ENCODE results near the gene ACTL9. TPM values are rescaled to one million over a fixed set of nuclear protein-coding genes. Genes with fewer than 3 reads are reported as not detected.

The ACTL9 gene
- total and polyA plus RNA-seq, 5 donors from 2014 or later = not detected

DNA sequence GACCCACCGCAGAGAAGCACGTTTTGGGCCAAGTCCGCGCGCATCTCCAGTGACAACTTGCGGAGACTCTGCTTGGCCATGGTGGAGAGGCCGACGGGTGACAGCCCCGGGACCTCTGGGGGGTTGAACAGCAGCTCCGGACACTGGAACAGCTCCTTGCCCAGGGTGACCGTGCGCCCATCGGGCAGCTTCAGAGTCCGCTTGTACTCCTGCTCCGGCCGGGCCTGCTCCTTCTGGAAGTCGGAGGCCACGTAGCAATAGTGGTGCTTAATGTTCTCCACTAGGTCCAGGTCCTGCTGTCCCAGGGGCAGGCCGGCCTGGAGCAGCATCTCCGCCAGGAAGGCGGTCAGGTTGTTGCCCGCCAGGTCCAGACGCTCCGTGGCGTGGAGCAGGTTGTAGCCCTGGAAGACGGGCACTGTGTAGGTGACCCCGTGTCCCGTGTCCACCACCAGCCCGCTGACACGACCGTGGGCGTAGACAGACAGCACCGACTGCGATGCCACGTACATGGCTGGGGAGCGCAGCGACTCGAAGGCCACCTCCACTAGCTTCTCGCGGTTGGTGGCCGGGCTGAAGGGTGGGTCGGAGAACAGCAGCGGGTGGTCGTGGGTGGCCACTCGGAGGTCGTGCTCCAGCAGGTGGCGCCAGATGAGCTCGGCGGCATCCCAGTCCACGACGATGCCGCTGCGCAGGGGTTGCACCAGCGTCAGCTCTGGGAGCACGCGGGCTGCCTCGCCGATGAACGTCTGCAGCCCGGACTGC is 743 bp downstream of the ACTL9 start:
- Histone ChIP-seq H3K4me3 (ENCODE audit: low read depth, low read length) (no peak overlapping the region), H3K4me1 (ENCODE audit: control insufficient read depth, insufficient read depth, low read length, poor library complexity, severe bottlenecking) (peaks cover 13% of the 10 kb centered on the region), H3K9me3 (ENCODE audit: control insufficient read depth in 2 of 2, low read length in 2 of 2) (no peaks in the 10 kb centered on the region), H3K27me3 (ENCODE audit: control insufficient read depth, insufficient read depth, low read length) (no peaks in the 10 kb centered on the region), H3K36me3 (ENCODE audit: control insufficient read depth, insufficient read depth, low read length) (no peaks in the 10 kb centered on the region), H3K27ac (ENCODE audit: insufficient read depth, low read length, poor library complexity, severe bottlenecking) (no peak overlapping the region)
- no peak for ATAC-seq (ENCODE audit: low read depth in 2 of 2)
- no peaks in the 10 kb centered on the region for H3K9me3 Mint-ChIP-seq
- H3K36me3 Mint-ChIP-seq = no peaks in the 10 kb centered on the region
- DNase-seq = peak in 1 of 3 donors; percentile 12
- H3K4me3 Mint-ChIP-seq = no peak overlapping the region
- H3K4me1 Mint-ChIP-seq = peaks cover 0 to 16% (median 6%) of the 10 kb centered on the region in 4 donors
- peaks cover 21% of the 10 kb centered on the region for H3K27me3 Mint-ChIP-seq
- H3K27ac Mint-ChIP-seq = no peak overlapping the region

- ATAC-seq (ENCODE audit: low read depth in 2 of 2) (no peak), DNase-seq (no peak)
- Mint-ChIP-seq H3K36me3 (no peaks in the 10 kb centered on the region), H3K27ac (peak overlapping the region in 1 of 3 donors; percentile 35), H3K4me1 (peaks cover 0 to 7% (median 1%) of the 10 kb centered on the region in 4 donors), H3K9me3 (no peaks in the 10 kb centered on the region), H3K4me3 (no peak overlapping the region), H3K27me3 (peaks cover 27% of the 10 kb centered on the region)
- Histone ChIP-seq H3K36me3 (ENCODE audit: control insufficient read depth, insufficient read depth, low read length) (no peaks in the 10 kb centered on the region), H3K27me3 (ENCODE audit: control insufficient read depth, insufficient read depth, low read length) (peaks cover 1% of the 10 kb centered on the region), H3K4me3 (ENCODE audit: low read depth, low read length) (no peak overlapping the region), H3K9me3 (ENCODE audit: control insufficient read depth in 2 of 2, low read length in 2 of 2) (no peaks in the 10 kb centered on the region), H3K27ac (ENCODE audit: insufficient read depth, low read length, poor library complexity, severe bottlenecking) (no peak overlapping the region), H3K4me1 (ENCODE audit: control insufficient read depth, insufficient read depth, low read length, poor library complexity, severe bottlenecking) (peaks cover 5% of the 10 kb centered on the region)
Measured at GRCh38 chr19:8696993-8697392, 1.6 kb downstream of the ACTL9 start.

- no peak for DNase-seq
- H3K27me3 Mint-ChIP-seq = peaks cover 33% of the 10 kb centered on the region
- H3K27me3 ChIP-seq (ENCODE audit: control insufficient read depth, insufficient read depth, low read length) = peaks cover 2% of the 10 kb centered on the region
- peak overlapping the region in 1 of 3 donors; percentile 31 for H3K27ac Mint-ChIP-seq
- no peaks in the 10 kb centered on the region for H3K9me3 ChIP-seq (ENCODE audit: control insufficient read depth in 2 of 2, low read length in 2 of 2)
- H3K4me3 Mint-ChIP-seq = no peak overlapping the region
- no peak overlapping the region for H3K4me3 ChIP-seq (ENCODE audit: low read depth, low read length)
- ATAC-seq (ENCODE audit: low read depth in 2 of 2) = no peak
- no peaks in the 10 kb centered on the region for H3K36me3 Mint-ChIP-seq
- H3K36me3 ChIP-seq (ENCODE audit: control insufficient read depth, insufficient read depth, low read length) = no peaks in the 10 kb centered on the region
- peaks cover 0 to 2% (median 0%) of the 10 kb centered on the region in 4 donors for H3K4me1 Mint-ChIP-seq
- peaks cover 0 to 1% (median 0%) of the 10 kb centered on the region in 7 donors for H3K9me3 Mint-ChIP-seq
- no peak overlapping the region for H3K27ac ChIP-seq (ENCODE audit: insufficient read depth, low read length, poor library complexity, severe bottlenecking)
- H3K4me1 ChIP-seq (ENCODE audit: control insufficient read depth, insufficient read depth, low read length, poor library complexity, severe bottlenecking) = no peaks in the 10 kb centered on the region
Measured at GRCh38 chr19:8695911-8696310, 2.7 kb downstream of the ACTL9 start.

DNA sequence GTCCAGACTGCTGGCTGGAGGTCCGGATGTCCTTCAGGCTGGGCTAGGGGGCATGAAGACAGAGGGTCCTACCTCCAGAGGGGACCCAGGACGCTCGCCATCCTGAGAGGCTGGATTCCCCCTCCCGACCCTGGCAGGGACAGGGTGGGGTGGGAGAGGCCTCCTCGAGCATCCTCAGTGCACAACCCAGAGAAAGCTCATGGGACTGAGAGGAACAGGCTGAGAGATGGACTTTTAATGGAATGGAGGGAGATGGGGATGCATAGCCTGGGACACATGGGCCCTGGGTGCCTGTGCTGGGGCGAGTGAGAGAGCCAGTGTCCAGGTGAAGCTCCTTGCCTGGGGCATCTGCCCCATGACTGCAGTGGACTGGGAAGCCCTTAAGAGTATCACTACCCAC is 3.1 kb downstream of the ACTL9 start:
- ATAC-seq (ENCODE audit: low read depth in 2 of 2) (no peak), DNase-seq (no peak)
- Histone ChIP-seq H3K36me3 (ENCODE audit: control insufficient read depth, insufficient read depth, low read length) (no peaks in the 10 kb centered on the region), H3K4me3 (ENCODE audit: low read depth, low read length) (no peak overlapping the region), H3K4me1 (ENCODE audit: control insufficient read depth, insufficient read depth, low read length, poor library complexity, severe bottlenecking) (no peaks in the 10 kb centered on the region), H3K27me3 (ENCODE audit: control insufficient read depth, insufficient read depth, low read length) (peaks cover 2% of the 10 kb centered on the region), H3K9me3 (ENCODE audit: control insufficient read depth in 2 of 2, low read length in 2 of 2) (no peaks in the 10 kb centered on the region), H3K27ac (ENCODE audit: insufficient read depth, low read length, poor library complexity, severe bottlenecking) (no peak overlapping the region)
- H3K36me3 Mint-ChIP-seq = no peaks in the 10 kb centered on the region
- H3K27me3 Mint-ChIP-seq = peaks cover 35% of the 10 kb centered on the region
- H3K27ac Mint-ChIP-seq = no peak overlapping the region
- H3K4me3 Mint-ChIP-seq = no peak overlapping the region
- peaks cover 0 to 2% (median 0%) of the 10 kb centered on the region in 4 donors for H3K4me1 Mint-ChIP-seq
- H3K9me3 Mint-ChIP-seq = peaks cover 0 to 1% (median 0%) of the 10 kb centered on the region in 7 donors

- H3K36me3 ChIP-seq (ENCODE audit: control insufficient read depth, insufficient read depth, low read length) = no peaks in the 10 kb centered on the region
- peak overlapping the region in 1 of 3 donors; percentile 1 for H3K27ac Mint-ChIP-seq
- no peaks in the 10 kb centered on the region for H3K4me1 ChIP-seq (ENCODE audit: control insufficient read depth, insufficient read depth, low read length, poor library complexity, severe bottlenecking)
- no peaks in the 10 kb centered on the region for H3K4me1 Mint-ChIP-seq
- H3K27ac ChIP-seq (ENCODE audit: insufficient read depth, low read length, poor library complexity, severe bottlenecking) = no peak overlapping the region
- no peaks in the 10 kb centered on the region for H3K36me3 Mint-ChIP-seq
- H3K4me3 ChIP-seq (ENCODE audit: low read depth, low read length) = no peak overlapping the region
- peaks cover 37% of the 10 kb centered on the region for H3K27me3 Mint-ChIP-seq
- H3K9me3 Mint-ChIP-seq = peaks cover 0 to 1% (median 0%) of the 10 kb centered on the region in 7 donors
- no peak overlapping the region for H3K4me3 Mint-ChIP-seq
- ATAC-seq (ENCODE audit: low read depth in 2 of 2) (no peak), DNase-seq (no peak)
- peaks cover 2% of the 10 kb centered on the region for H3K27me3 ChIP-seq (ENCODE audit: control insufficient read depth, insufficient read depth, low read length)
- H3K9me3 ChIP-seq (ENCODE audit: control insufficient read depth in 2 of 2, low read length in 2 of 2) = no peaks in the 10 kb centered on the region
Measured at GRCh38 chr19:8690753-8691539, 7.6 kb downstream of the ACTL9 start.

DNA sequence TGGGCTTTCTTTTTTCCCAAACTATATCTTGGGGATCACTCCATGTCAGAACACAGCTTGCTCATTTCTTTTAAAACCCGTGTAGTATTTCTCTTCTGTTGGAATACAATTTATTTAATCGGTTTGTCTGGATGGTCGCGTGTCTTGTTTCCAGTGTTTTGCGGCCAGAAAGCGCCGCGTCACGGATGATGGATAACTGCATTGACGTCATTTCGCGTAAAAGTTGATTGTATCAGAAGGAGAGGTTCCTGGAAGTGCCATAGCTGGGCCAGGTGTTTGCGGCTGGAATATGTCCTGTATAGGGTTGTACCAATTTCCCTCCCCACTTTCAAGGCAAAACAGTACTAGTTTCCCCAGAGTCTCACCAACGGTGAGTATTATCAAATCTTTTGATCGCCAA is 9.7 kb downstream of the ACTL9 start:
- Mint-ChIP-seq H3K36me3 (no peaks in the 10 kb centered on the region), H3K4me1 (no peaks in the 10 kb centered on the region), H3K4me3 (no peak overlapping the region), H3K27me3 (peaks cover 28% of the 10 kb centered on the region), H3K27ac (no peak overlapping the region), H3K9me3 (peaks cover 0 to 1% (median 0%) of the 10 kb centered on the region in 7 donors)
- Histone ChIP-seq H3K27me3 (ENCODE audit: control insufficient read depth, insufficient read depth, low read length) (peaks cover 2% of the 10 kb centered on the region), H3K27ac (ENCODE audit: insufficient read depth, low read length, poor library complexity, severe bottlenecking) (no peak overlapping the region), H3K4me3 (ENCODE audit: low read depth, low read length) (no peak overlapping the region), H3K9me3 (ENCODE audit: control insufficient read depth in 2 of 2, low read length in 2 of 2) (no peaks in the 10 kb centered on the region), H3K4me1 (ENCODE audit: control insufficient read depth, insufficient read depth, low read length, poor library complexity, severe bottlenecking) (no peaks in the 10 kb centered on the region), H3K36me3 (ENCODE audit: control insufficient read depth, insufficient read depth, low read length) (no peaks in the 10 kb centered on the region)
- ATAC-seq (ENCODE audit: low read depth in 2 of 2) = no peak
- DNase-seq = no peak

- Histone ChIP-seq H3K27ac (ENCODE audit: insufficient read depth, low read length, poor library complexity, severe bottlenecking) (no peak overlapping the region), H3K27me3 (ENCODE audit: control insufficient read depth, insufficient read depth, low read length) (no peaks in the 10 kb centered on the region), H3K4me3 (ENCODE audit: low read depth, low read length) (no peak overlapping the region), H3K9me3 (ENCODE audit: control insufficient read depth in 2 of 2, low read length in 2 of 2) (no peaks in the 10 kb centered on the region), H3K36me3 (ENCODE audit: control insufficient read depth, insufficient read depth, low read length) (no peaks in the 10 kb centered on the region), H3K4me1 (ENCODE audit: control insufficient read depth, insufficient read depth, low read length, poor library complexity, severe bottlenecking) (no peaks in the 10 kb centered on the region)
- Mint-ChIP-seq H3K36me3 (no peaks in the 10 kb centered on the region), H3K27me3 (peaks cover 15% of the 10 kb centered on the region), H3K9me3 (peaks cover 0 to 3% (median 0%) of the 10 kb centered on the region in 7 donors), H3K4me3 (no peak overlapping the region), H3K4me1 (peaks cover 0 to 2% (median 0%) of the 10 kb centered on the region in 4 donors), H3K27ac (no peak overlapping the region)
- DNase-seq (no peak), ATAC-seq (ENCODE audit: low read depth in 2 of 2) (no peak)
Measured at GRCh38 chr19:8686549-8686948, 12.0 kb downstream of the ACTL9 start.
